HepG2 (cell line): Measurements from ENCODE around the gene CYP2A6. TPM values are rescaled to one million over a fixed set of nuclear protein-coding genes. Genes with fewer than 3 reads are reported as not detected.

Experiments
- CEBPB ChIP-seq: IDR thresholded peaks from 2 replicates; pipeline ENCODE4 v1.6.1; 2011; ENCODE audit warnings: low read depth, low read length, improper control_type of control experiment, borderline replicate concordance
- FOXA1 ChIP-seq, 2 experiments: fragments of 450-650 bp in 1 of 2; sonication (generic) in 1 of 2; formaldehyde crosslinking in 1 of 2; IDR thresholded peaks; 2 replicates each; pipeline versions ENCODE4 v1.4.0 to v1.6.1; 2016 to 2020; ENCODE audit warnings: missing genetic modification reagents in 1 of 2
- JUN ChIP-seq: sonication (generic); formaldehyde crosslinking; IDR thresholded peaks from 2 replicates; pipeline ENCODE4 v1.4.0; 2020; ENCODE audit warnings: mild to moderate bottlenecking, missing genetic modification reagents
- KDM4B ChIP-seq: sonication (generic); formaldehyde crosslinking; IDR thresholded peaks from 2 replicates; pipeline ENCODE4 v1.4.0; 2020; ENCODE audit warnings: missing genetic modification reagents
- MED1 ChIP-seq: sonication (generic); formaldehyde crosslinking; IDR thresholded peaks from 2 replicates; pipeline ENCODE4 v1.4.0; 2020; ENCODE audit warnings: missing genetic modification reagents
- MIER2 ChIP-seq: IDR thresholded peaks from 2 replicates; pipeline ENCODE4 v1.6.1; 2016; ENCODE audit warnings: missing biosample characterization, missing genetic modification reagents
- MTA3 ChIP-seq: sonication (generic); formaldehyde crosslinking; IDR thresholded peaks from 2 replicates; pipeline ENCODE4 v1.4.0; 2020; ENCODE audit warnings: missing genetic modification reagents
- NCOA2 ChIP-seq: sonication (generic); formaldehyde crosslinking; IDR thresholded peaks from 2 replicates; pipeline ENCODE4 v1.8.0; 2022; ENCODE audit warnings: inconsistent platforms
- NKX3-1 ChIP-seq: sonication (generic); formaldehyde crosslinking; IDR thresholded peaks from 2 replicates; pipeline ENCODE4 v1.5.0; 2020; ENCODE audit warnings: missing genetic modification reagents
- NONO ChIP-seq, 2 experiments: fragments of 450-650 bp in 1 of 2; sonication (generic) in 1 of 2; formaldehyde crosslinking in 1 of 2; IDR thresholded peaks in 1 of 2; conservative IDR thresholded peaks in 1 of 2; 2 replicates each; pipeline versions ENCODE4 v1.6.1 to v1.8.0; 2017 to 2022; ENCODE audit warnings: mild to moderate bottlenecking in 1 of 2, missing genetic modification reagents in 1 of 2, moderate library complexity in 1 of 2
- RBAK ChIP-seq: sonication (generic); formaldehyde crosslinking; IDR thresholded peaks from 2 replicates; pipeline ENCODE4 v1.5.1; 2020; ENCODE audit warnings: mild to moderate bottlenecking, missing genetic modification reagents
- ZBTB3 ChIP-seq: sonication (generic); formaldehyde crosslinking; IDR thresholded peaks from 2 replicates; pipeline ENCODE4 v1.4.0; 2020; ENCODE audit warnings: low read depth, mild to moderate bottlenecking, moderate library complexity, missing genetic modification reagents, borderline replicate concordance
- ZIK1 ChIP-seq: sonication (generic); formaldehyde crosslinking; IDR thresholded peaks from 2 replicates; pipeline ENCODE4 v1.5.0; 2020; ENCODE audit warnings: mild to moderate bottlenecking, low read depth, missing genetic modification reagents, borderline replicate concordance
- ZNF143 ChIP-seq: sonication (generic); formaldehyde crosslinking; IDR thresholded peaks from 2 replicates; pipeline ENCODE4 v1.4.0; 2020; ENCODE audit warnings: missing genetic modification reagents
- ZNF275 ChIP-seq: sonication (generic); formaldehyde crosslinking; IDR thresholded peaks from 2 replicates; pipeline ENCODE4 v1.8.0; 2022; ENCODE audit warnings: missing genetic modification reagents, mild to moderate bottlenecking, inconsistent platforms, borderline replicate concordance
- ZNF331 ChIP-seq: sonication (generic); formaldehyde crosslinking; IDR thresholded peaks from 2 replicates; pipeline ENCODE4 v1.4.0; 2020; ENCODE audit warnings: missing genetic modification reagents
- ZNF383 ChIP-seq: sonication (generic); formaldehyde crosslinking; IDR thresholded peaks from 2 replicates; pipeline ENCODE4 v1.4.0; 2020; ENCODE audit warnings: missing genetic modification reagents, mild to moderate bottlenecking, borderline replicate concordance
- ZNF468 ChIP-seq: sonication (generic); formaldehyde crosslinking; IDR thresholded peaks from 2 replicates; pipeline ENCODE4 v1.8.0; 2022; ENCODE audit warnings: mild to moderate bottlenecking, moderate library complexity, missing genetic modification reagents
- ZNF580 ChIP-seq: IDR thresholded peaks from 2 replicates; pipeline ENCODE4 v1.6.1; 2016; ENCODE audit warnings: low read depth, borderline replicate concordance
- ZNF605 ChIP-seq: sonication (generic); formaldehyde crosslinking; IDR thresholded peaks from 2 replicates; pipeline ENCODE4 v1.8.0; 2022; ENCODE audit warnings: mild to moderate bottlenecking, missing genetic modification reagents
- ZNF646 ChIP-seq: sonication (generic); formaldehyde crosslinking; IDR thresholded peaks from 2 replicates; pipeline ENCODE4 v1.9.0; 2021; ENCODE audit warnings: mild to moderate bottlenecking, missing genetic modification reagents
- ZNF670 ChIP-seq: sonication (generic); formaldehyde crosslinking; IDR thresholded peaks from 2 replicates; pipeline ENCODE4 v1.8.0; 2022; ENCODE audit warnings: mild to moderate bottlenecking, missing genetic modification reagents, borderline replicate concordance
- polyA plus RNA-seq, 8 experiments: library from polyadenylated mRNA; depleted of rRNA in 3 of 8; stranded (reverse) in 7 of 8; unstranded in 1 of 8; fragments of >200 nt; fragmentation: Illumina TruSeq in 4 of 8; extraction: Trizol in 4 of 8; gene quantifications; 2 replicates each; pipeline versions ENCODE4 v1.2.1 to v1.2.3, GENCODE V29; 2011 to 2016; ENCODE audit warnings: low read depth in 4 of 8, missing spikeins in 1 of 8, mixed read lengths in 1 of 8; ENCODE audit not compliant: insufficient read depth in 1 of 8
- total RNA-seq, 5 experiments: library from RNA; depleted of rRNA; stranded (reverse); fragments of >200 nt; fragmentation: Illumina TruSeq; extraction: Trizol; gene quantifications; 2 replicates each; pipeline ENCODE4 v1.2.3, GENCODE V29; 2016; ENCODE audit warnings: low read depth in 1 of 5

Gene CYP2A6
- total and polyA plus RNA-seq, 2 of the 13 experiments (the other 11 are each of a cell fraction or from before 2014, with no cell fraction given), result not detected

GRCh38 chr19:40831502-40832430 is 18.5 kb downstream of the CYP2A6 start (continued):
- TF ChIP-seq ZNF646 (CRISPR knock-in tag) (no peak), ZNF275 (CRISPR knock-in tag) (no peak), MIER2 (CRISPR knock-in tag) (no peak), ZNF670 (no peak), KDM4B (no peak), CEBPB (peak; percentile 52; the same call in 1 of the 2 replicates), ZIK1 (no peak), NKX3-1 (CRISPR knock-in tag) (peak; percentile 61; the same call in 1 of the 2 replicates), JUN (CRISPR knock-in tag) (peak; percentile 62; the same call in 1 of the 2 replicates), ZNF143 (CRISPR knock-in tag) (no peak), ZNF580 (CRISPR knock-in tag) (peak; percentile 69; the same call in 1 of the 2 replicates), ZNF605 (CRISPR knock-in tag) (no peak), RBAK (CRISPR knock-in tag) (no peak), ZNF383 (CRISPR knock-in tag) (no peak), NCOA2 (peak; percentile 92), MED1 (peak; percentile 89), ZNF468 (CRISPR knock-in tag) (no peak), MTA3 (CRISPR knock-in tag) (no peak), NONO (IDR thresholded peaks at IDR 0.05) (no peak), NONO (CRISPR knock-in tag; conservative IDR thresholded peaks at IDR 0.05) (no peak), ZNF331 (peak; percentile 87), FOXA1 (IDR thresholded peaks at IDR 0.05) (no peak), FOXA1 (CRISPR knock-in tag; IDR thresholded peaks at IDR 0.05) (peak; percentile 75), ZBTB3 (CRISPR knock-in tag) (0 out of 2 replicates have a peak, but pooled peaks have one; percentile 48)
